ENCODE measurements around the gene ZNF260.
A peak's percentile ranks its signal among the peaks of the same experiment; 100 is the strongest.

ZNF260 gene

GRCh38 chr19:36573020-36573894 lies 45.2 kb upstream of the ZNF260 start, which contains the start of gene ZNF529:
TSS of gene ZNF529 (minus strand) at chr19:36573292. CDS start at chr19:36572346, 946 bp downstream.
- TF ChIP-seq FOXP2 (optimal IDR thresholded peaks at IDR 0.05; ENCODE audit: borderline replicate concordance, extremely low read depth, extremely low read length, insufficient read depth) (peak; percentile 61), TAF1 (IDR thresholded peaks at IDR 0.05; ENCODE audit: borderline replicate concordance, insufficient read depth, low read length) (0 out of 2 replicates have a peak, but pooled peaks have one; percentile 46), SIN3A (IDR thresholded peaks at IDR 0.05; ENCODE audit: borderline replicate concordance, insufficient read depth, low read length) (peak; percentile 82; the same call in 1 of the 2 replicates), REST (IDR thresholded peaks at IDR 0.05; ENCODE audit: insufficient read depth in 1 of 2, low read depth in 2 of 2, low read length in 2 of 2) (no peak), POLR2AphosphoS5 (IDR thresholded peaks at IDR 0.05; ENCODE audit: low read depth, low read length) (peak; percentile 77)

DNA sequence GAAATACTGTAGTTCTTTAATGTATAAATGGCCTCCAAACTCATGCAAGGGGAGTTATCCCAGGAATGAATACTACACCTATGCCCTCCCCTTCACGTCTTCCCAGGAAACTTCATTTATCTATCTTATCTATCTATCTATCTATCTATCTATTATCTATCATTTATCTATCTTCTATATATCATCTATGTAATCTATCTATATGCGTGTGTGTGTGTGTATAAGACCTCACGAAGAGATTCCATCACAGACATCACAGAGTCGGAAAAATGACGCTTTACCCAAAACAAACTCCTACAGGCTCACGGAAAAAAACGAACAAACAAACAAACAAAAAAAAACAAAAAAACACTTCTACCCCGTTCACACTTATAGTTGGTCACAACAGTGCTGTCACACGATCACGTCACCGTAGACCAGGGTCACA lies 44.5 kb upstream of the ZNF260 start:
- TF ChIP-seq TAF1 (IDR thresholded peaks at IDR 0.05; ENCODE audit: borderline replicate concordance, insufficient read depth, low read length) (no peak), POLR2AphosphoS5 (IDR thresholded peaks at IDR 0.05; ENCODE audit: low read depth, low read length) (no peak), SIN3A (IDR thresholded peaks at IDR 0.05; ENCODE audit: borderline replicate concordance, insufficient read depth, low read length) (no peak), REST (IDR thresholded peaks at IDR 0.05; ENCODE audit: insufficient read depth in 1 of 2, low read depth in 2 of 2, low read length in 2 of 2) (no peak), FOXP2 (optimal IDR thresholded peaks at IDR 0.05; ENCODE audit: borderline replicate concordance, extremely low read depth, extremely low read length, insufficient read depth) (no peak)

DNA sequence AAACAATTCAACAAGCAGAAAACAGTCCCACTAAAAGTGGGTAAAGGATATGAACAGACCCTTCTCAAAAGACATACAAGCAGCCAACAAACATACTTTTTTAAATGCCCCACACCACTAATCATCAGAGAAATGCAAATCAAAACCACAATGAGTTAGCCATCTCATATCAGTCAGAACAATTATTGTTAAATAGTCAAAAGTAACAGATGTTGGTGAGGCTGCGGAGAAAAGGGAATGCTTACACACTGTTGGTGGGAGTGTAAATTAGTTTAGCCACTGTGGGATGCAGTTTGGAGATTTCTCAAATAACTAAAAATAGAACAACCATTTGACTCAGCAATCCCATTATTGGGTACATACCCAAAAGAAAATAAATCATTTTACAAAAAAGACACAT lies 36.3 kb upstream of the ZNF260 start:
- no peak for TF ChIP-seq REST (IDR thresholded peaks at IDR 0.05; ENCODE audit: insufficient read depth in 1 of 2, low read depth in 2 of 2, low read length in 2 of 2)
- no peak for TF ChIP-seq POLR2AphosphoS5 (IDR thresholded peaks at IDR 0.05; ENCODE audit: low read depth, low read length)
- no peak for TF ChIP-seq TAF1 (IDR thresholded peaks at IDR 0.05; ENCODE audit: borderline replicate concordance, insufficient read depth, low read length)
- no peak for TF ChIP-seq FOXP2 (optimal IDR thresholded peaks at IDR 0.05; ENCODE audit: borderline replicate concordance, extremely low read depth, extremely low read length, insufficient read depth)
- TF ChIP-seq SIN3A (IDR thresholded peaks at IDR 0.05; ENCODE audit: borderline replicate concordance, insufficient read depth, low read length), result no peak

DNA sequence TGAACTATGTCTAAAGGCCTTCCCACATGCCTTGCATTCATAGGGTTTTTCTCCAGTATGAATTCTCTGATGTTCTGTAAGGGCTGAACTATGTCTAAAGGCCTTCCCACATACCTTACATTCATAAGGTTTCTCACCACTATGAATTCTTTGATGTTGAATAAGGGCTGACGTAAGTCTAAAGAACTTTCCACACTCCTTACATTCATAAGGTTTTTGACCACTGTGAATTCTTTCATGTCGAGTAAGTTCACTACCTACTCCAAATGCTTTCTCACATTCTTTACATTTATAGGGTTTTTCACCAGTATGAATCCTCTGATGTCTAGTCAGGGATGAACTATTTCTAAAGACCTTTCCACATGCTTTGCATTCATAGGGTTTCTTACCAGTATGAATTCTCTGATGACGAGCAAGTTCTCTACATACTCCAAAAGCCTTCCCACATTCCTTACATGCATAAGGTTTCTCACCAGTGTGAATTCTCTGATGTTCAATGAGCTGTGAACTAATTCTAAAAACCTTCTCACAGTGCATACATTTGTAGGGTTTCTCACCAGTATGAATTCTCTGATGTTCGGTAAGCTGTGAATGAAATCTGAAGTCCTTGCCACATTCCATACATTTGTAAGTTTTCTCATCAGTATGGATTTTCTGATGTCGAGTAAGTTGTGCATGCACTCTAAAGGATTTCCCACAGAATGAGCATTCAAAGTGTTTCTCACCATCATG lies 19.1 kb upstream of the ZNF260 start:
- no peak for TF ChIP-seq POLR2AphosphoS5 (IDR thresholded peaks at IDR 0.05; ENCODE audit: low read depth, low read length)
- TF ChIP-seq SIN3A (IDR thresholded peaks at IDR 0.05; ENCODE audit: borderline replicate concordance, insufficient read depth, low read length), result no peak
- no peak for TF ChIP-seq TAF1 (IDR thresholded peaks at IDR 0.05; ENCODE audit: borderline replicate concordance, insufficient read depth, low read length)
- TF ChIP-seq FOXP2 (optimal IDR thresholded peaks at IDR 0.05; ENCODE audit: borderline replicate concordance, extremely low read depth, extremely low read length, insufficient read depth), result no peak
- no peak for TF ChIP-seq REST (IDR thresholded peaks at IDR 0.05; ENCODE audit: insufficient read depth in 1 of 2, low read depth in 2 of 2, low read length in 2 of 2)

All from PFSK-1 (cell line).